GM19324 (cell line): Measurements from ENCODE around the gene ELMO1.
"Not testable (repeated sequence)": the region's sequence is repeated elsewhere in the genome, so short reads cannot be mapped to it uniquely, and the experiment has no call there.

Experiments used
- ATAC-seq: cut with Tn5 transposase; IDR thresholded peaks from one replicate; pipeline ENCODE4 v1.9.1; 2021; ENCODE audit warnings: mild to moderate bottlenecking, moderate library complexity; ENCODE audit not compliant: unreplicated experiment, low FRiP score

Gene ELMO1

DNA sequence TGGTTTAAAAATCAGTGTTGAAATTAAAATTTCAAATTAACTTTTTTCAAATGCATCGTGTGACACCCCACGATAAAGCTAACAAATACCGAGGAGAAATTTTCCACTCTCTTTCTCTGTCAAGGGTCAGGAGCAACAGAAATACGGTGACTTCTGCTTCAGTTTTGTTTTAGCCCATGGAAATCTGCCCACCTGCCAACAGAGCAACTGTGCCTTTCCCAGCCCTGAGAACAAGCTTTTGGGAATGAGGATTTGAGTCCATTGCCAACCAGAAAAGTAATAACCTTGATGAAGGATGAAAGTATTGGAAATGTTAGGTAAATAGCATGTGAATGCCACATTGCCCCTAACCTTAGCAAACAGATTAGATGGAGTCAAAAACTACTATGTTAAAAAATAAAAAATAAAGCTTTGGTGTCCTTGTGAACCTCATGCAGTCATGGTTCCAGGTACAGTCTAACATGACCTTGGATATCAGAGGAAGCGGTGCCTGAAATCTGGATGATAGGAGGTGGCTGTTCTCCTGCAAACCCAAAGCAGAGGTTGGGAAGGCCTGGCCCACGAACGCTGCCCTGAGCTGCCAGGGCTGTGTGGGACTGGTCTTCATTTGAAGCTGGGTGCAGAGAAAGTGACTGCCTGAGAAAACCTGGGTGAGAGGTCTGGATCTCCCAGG, 296.8 kb downstream of the ELMO1 start:
- no peak for ATAC-seq

DNA sequence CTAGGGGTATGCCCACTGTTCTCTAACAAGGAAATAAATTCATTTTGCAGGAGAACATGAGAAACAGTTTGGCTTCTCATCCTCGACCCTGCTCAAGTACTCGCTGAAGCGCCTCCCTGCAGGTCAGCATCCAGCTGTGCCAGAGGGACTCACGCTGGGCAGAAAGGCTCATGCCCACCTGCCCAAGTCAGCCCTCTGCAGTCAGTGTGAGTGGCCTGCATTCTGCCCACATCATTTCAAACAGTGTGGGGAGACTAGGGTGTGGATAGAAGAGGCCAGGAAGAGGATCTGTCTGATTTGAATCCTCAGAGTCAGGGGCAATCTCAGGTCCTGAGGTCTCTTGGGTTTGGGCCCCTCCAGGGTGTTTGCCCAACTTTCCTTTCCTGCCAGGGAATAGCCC, 297.8 kb downstream of the ELMO1 start:
- no peak for ATAC-seq

DNA sequence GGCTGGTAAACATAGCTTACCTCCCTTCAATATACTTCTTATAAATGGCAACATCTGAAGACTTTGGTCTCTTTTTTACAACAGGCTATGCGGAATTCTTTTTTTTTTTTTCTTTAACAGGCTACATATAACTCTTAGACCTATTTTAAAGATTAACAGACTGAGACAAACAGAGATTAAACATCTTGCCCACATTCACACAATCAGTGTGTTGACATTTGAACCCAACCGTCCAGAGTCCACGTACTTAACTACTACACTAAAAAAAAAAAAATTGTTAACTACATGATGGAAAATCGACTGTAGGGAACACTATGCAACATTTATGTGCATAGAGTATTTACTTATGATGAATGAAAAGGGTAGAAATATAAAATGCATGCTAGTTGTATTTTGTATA, 298.5 kb downstream of the ELMO1 start:
- ATAC-seq, result no peak

DNA sequence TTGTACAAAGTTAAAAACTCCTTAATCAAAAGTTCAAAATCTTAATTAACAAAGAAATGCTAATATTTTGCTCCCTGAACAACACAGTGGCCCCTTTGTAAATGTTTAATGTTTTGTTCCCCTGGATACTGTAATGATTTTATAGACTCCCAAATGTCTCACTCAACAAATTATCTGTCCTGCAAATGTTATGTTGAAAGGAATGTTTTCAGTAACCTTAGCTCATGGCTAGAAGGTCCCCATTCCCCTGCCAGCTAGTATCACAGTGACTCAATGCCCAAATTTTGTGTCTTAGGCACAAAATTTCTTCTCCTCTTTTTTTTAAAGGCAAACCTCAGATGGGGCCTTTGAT, 298.9 kb downstream of the ELMO1 start:
- ATAC-seq, result no peak

DNA sequence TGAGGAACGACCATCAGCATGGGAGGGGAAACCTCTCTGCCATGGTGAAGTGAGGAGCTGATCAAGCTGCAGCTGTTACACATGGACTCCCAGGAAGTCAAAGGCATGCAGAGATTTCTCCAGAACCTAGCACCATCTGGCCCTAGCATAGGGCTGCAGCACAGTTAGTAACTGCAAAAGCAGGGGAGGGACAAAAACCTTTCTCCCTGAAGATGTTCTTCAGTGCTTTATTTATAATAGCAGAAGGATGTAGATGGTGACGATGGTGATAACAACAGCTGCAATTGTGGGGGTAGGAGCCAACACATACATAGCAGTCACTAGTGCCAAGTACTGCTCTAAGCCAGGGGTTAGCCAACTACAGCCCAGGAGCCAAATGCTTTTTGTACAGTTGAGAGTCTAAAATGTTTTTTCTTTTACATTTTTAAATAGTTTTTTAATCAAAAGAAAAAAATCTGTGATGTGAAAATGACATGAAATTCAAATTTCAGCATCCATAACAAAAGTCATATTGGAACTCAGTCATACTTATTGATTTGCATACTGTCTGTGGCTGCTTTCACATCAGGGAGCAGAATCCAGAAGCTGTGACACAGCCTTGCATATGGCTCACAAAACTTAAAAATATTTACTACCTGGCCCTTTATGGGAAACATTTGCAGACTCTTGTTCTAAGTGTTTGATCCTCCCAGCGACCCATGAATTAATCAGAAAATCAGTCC, 299.5 kb downstream of the ELMO1 start:
- ATAC-seq, result no peak

DNA sequence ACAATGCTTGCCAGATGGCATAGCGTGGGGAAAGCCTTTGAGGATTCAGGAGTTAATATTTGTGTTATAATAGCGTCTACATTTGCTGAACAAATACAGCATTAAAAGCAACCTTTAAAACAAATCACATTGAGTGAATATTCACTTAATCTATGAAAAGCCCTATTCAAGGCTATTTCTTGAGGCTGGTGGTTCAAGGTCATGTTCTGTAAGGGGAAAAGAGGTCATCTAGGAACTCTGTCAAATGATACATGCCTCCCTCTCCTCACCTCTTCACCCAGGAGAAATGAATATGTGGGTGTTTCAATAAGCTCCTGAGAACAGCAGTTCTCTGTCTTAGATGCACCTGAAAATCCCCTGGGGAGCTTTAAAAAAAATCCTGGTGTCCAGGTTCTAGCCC, 303.0 kb downstream of the ELMO1 start:
- ATAC-seq, result no peak

DNA sequence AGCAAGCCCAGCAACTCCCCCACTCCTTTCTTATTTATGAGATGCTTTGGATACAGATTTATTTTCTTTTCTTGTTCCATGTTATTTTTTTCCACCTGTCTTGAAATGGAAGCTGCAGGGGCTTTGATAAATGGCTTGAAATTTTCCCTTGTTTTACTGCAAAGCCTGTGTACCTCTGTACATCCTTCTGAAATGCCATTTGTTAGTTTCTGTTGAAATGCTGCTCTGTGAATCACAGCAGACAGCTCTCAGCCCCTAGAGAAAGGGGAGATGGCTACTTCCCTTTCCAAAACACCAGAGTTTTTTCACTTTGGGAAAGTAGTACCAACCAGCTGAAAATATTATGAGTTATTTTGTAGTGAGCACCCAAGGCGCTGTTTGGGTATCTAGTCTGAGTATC, 304.2 kb downstream of the ELMO1 start:
- no peak for ATAC-seq

DNA sequence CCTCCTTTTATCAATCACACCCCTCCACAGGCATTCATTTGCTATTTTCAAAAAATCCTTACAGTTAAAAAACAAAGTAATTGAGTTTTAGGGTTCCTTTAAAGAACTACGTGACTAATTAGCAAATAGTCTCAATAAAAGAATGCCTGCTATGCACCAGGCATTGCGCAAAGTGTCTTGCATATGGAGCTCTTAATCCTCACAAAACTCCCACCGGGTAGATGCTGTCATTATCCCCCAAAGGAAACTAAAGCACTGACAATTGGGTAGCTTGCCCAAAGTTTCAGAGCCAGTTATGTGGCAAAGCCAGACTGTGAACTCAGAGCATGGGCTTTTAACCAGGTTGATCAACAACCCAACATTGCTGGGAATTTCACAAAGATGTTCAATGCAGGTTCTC, 305.7 kb downstream of the ELMO1 start:
- ATAC-seq, result no peak

DNA sequence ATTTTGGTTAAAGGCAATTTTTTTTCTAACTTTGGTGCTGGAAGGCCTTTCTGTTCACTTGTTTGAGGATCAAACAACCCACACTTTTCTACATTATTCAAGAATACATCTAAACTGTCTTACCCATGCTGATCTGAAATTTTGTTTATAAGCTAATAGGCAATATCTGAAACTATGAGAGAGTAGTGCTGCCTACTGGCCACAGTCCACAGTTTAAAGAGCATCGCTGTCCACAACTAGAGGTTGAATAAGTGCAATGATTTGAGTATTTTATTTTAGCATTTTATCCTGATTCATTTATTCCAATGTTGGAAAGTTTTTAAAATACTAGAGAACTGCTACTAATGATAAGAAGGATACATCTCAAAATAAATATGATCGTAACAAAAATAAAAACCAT, 306.9 kb downstream of the ELMO1 start:
- no peak for ATAC-seq

DNA sequence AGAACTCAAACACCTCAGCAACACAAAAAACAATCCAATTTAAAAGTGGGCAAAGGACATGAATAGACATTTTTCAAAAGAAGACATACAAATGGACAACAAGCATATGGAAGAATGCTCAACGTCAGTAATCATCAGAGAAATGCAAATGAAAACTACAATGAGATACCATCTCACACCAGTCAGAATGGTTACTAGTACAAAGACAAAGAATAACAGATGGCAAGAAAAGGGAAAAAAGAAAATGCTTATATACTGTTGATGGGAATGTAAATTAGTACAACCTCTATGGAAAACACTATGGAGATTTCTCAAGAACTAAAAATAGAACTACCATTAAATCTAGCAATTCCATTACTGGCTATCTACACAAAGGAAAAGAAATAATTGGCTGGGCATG, 314.8 kb downstream of the ELMO1 start:
- not testable (repeated sequence) for ATAC-seq

DNA sequence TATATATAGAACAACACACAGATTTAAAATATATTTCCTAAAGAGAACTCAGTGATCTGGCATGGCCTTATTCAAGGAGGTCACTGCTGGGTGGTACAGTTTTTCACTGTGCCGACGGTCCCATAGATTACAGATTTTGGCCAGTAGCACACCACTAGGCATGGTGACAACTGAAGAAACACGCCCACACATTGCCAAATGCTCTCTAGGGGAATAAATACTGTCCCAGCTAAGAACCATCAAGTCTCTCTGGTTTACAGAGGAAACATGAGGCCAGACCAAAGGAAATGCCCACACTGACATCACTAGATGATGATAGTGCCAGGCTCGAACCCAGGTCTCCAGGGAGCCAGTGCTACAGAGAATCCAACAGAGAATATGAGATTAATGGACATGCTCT, 316.8 kb downstream of the ELMO1 start:
- no peak for ATAC-seq

DNA sequence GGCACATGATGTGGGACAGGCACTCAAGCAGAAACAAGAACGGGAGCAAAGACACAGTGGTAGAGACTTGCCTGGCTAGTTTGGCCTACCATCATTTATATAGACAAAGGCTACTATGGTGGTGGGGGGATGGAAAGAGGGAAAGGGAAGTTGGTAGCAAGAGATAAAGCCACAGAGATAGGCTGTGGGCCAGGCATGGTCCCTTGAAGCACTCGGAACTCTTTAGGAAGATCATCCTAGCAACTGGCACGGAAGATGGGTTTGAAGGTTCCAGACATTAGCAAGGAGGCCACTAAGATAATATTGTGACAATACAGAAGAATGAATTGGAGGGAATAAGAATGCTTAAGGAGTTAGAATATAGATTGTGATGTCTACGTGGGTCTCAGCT, 319.6 kb downstream of the ELMO1 start:
- ATAC-seq, result no peak

DNA sequence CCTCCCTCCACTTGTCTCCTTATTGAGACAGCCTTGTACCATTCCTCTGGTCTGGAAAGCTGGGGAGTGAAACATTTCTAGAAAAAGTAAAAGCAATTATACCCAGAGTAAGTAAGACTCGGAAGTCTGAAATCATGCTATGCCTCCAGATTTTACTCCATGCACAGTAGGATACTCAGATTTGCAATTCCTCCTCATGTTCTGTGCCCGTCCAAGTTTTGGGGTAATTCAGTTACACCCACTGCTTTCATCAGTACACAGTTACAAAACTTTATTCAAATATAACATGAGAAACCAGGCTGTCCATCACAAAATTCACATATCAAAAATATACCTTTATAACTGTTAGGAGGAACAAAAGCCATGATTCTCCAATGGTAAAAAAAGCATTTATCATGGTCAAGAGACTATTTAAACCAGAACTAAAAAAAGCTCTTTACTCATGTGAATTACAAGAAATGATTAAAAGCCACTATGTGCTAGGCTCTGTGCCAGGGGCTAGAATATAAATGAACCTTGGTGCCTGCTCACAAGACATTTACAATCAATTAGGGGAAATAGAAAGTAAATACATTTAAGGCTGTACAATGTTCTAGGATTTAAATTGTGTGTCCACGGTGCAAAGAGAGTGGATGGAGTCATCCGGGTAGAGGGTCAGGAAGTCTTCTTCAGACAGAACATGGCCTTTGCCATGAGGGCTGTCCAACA, 320.2 kb downstream of the ELMO1 start:
- no peak for ATAC-seq

DNA sequence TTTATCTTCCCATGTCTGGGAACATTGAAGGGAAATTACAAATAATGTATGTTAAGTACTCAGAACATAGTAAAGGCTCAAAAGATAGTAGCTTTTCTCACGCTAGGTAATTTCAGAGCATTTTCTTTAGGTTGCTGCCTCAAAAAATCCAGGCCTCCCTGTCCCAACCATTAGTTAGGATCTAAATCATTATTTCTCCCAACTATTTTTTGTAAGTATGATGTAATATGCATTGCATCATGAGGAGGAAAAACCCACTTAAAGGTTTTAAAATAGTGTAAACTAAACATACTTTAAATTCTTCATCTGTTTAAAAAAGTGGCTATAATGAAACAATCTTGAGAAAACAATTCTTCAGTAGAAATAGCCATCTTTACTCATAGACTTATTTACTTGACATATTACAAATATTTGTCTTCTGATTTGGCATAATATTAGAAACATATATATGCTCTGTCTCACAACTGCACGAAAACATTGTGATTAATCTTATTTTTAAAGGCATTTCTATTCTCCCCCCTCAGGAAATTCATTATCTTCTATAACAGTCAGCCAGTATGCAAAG, 329.3 kb downstream of the ELMO1 start:
- ATAC-seq, result no peak

DNA sequence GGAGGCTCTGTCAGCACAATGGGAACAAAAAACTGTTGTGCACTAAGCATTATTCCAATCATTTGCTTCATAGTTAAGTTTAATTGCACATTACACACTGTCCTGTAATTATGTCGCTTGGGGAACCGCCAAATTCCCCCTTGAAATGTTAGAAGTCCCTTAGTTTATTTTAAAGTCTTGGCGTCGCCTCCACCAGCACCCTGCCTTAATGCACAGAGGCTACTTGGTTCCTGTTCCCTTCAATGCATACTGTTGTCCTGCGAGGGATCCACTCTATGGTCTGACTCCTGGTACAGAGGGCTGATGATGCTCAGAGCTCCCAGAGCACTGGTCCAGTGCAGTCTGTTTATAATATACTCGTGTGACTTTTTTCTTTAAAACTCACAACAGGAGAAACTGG, 330.7 kb downstream of the ELMO1 start:
- ATAC-seq, result no peak

DNA sequence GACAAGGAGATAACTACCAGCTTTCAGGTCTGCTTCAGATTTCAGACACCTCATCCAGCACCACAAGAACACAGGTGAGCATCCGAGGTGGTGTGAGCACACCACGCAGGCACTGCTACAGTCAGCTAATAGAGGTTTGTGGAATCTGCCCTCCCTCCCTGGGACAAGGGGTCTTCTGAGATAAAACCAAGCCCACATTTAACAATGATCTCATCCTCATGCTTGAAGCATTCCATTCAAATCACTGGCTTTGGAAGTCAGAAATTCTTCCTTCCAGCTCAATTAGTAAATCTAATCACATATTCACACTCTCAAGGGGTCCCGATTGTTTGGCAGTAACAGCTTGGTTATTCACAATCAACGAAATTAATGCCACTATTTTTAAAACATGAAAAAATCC, 331.4 kb downstream of the ELMO1 start:
- no peak for ATAC-seq

DNA sequence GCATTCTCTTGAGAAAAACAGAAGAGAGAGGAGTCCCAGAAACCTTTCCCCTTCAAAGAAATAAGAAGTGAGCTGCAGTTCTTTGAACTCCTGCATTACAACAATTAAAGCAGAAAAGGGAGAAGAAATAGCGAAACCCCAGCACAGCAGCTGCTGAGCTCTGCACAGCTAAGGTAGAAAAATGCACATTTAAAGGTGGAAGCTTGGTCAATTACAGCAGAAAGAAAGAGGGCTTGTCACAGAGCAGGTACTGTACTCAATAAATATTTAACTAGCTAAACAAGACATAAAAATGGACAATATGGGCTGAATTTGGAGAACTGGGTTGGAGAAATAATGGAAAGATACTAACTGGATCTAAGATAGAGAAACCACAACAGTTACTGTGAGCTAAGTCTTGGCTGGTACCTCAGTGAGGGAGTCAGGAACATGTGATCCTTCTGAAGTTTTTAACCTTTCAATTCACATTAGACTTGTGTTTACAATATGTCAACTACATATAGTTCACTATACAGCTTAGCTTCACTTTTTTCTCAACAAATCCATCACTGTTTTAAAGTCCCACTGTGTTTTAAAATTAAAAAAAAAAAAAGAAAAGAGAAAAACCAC, 332.5 kb downstream of the ELMO1 start:
- ATAC-seq, result no peak

DNA sequence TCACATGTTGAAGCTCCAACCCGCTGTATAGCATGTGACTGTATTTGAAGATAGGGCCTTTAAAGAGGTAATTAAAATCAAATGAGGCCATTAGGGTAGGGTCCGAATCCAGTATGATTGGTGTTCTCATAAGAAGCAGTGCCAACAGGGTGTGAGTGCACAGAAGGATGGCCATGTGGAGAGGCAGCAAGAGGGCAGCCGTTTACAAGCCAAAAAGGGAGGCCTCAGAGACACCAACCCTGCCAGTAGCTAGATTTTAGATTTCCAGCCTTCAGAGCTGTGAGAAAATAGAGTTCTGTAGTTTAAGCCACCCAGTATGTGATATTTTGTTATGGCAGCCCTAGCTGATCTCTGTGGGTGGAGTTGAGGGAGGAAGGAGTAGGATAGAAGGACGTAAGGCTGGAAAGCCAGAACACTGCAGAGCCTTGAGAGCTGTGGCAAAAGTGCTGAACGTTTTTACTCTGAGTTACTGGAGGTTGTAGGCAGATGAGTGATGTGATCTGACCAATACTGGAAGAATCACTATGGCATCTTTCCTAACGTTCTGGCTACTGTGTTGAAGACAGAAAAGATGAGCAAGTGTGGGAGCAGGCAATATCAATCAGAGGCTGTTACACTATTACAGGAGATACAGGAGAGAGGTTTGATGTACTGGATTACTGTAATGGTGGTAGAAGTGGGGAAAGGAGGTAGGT, 334.9 kb downstream of the ELMO1 start:
- ATAC-seq, result no peak

DNA sequence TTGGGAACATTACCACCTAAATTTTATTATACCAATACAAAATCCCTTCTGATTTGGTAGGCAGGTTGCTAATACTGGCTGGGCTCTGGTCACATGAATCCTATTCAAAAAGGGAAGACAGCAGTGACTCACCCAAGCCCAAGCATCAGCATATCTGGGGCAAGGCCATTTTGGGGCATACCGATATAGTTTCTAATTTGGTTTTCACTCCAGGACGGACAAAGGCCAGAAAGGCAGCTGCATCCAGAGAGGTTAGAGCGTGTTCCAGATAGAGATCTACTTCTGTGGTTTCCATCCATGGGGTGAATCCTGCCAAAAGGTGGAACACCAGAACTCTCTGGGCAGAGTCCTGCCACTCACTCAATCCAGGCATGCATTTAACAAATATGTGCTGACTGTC, 335.8 kb downstream of the ELMO1 start:
- ATAC-seq, result no peak

DNA sequence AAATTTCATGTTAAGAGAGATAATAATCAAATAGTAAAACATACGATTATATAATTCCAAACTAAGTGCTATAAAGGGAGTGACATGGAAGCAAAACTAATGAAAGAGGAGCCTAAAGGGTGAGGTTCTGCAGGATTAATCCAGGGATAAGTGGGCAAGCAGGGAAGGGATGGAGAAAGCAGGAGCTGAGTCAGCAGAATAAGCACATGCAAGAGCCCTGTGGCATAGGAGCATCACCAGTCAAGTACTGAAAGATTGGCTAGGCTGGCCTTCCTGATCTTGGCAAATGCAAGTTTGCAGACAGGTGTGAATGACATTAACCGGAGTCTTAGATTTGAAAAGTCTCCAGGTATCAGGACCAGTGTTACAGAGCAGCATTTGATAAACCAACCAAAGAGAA, 336.4 kb downstream of the ELMO1 start:
- no peak for ATAC-seq

DNA sequence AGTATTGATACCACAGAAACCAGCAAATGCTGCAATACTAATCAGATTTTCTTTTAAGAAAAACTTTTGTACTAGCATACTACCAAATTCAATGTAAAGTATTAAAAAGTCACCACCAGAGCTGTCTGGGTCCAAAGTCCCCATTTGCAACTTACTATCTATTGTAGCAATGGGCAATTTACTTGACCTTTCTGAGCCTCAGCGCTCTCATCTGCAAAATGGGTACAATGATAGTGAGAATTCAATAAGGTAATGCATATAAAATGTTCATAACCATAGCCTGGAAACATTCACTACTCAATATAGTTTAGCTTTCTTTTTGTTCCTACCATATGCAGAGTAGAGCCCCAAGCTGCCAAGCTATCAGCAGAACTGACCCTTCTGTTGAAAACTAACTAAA, 337.2 kb downstream of the ELMO1 start:
- ATAC-seq, result no peak
